ENCODE data around the gene STAT4.

STAT4 gene

GRCh38 chr2:191176305-191176704 is 25.5 kb upstream of the STAT4 start:
- no peak for DNase-seq (ENCODE audit: low read depth, low spot score)
- TF ChIP-seq CTCF (IDR thresholded peaks at IDR 0.05; ENCODE audit: low read depth, low read length), result no peak
- H3K4me3 ChIP-seq (ENCODE audit: low read depth, low read length), result no peak overlapping the region
- in situ Hi-C loops (cut with HindIII; ENCODE audit: low sequenced_read_pairs), result no loop called here

- in situ Hi-C loops (cut with HindIII; ENCODE audit: low sequenced_read_pairs), result loop anchor here (25.0 kb wide), 1 partner anchor 338 kb away; no protein-coding TSS in a partner anchor
- no peak for TF ChIP-seq CTCF (IDR thresholded peaks at IDR 0.05; ENCODE audit: low read depth, low read length)
- no peak overlapping the region for H3K4me3 ChIP-seq (ENCODE audit: low read depth, low read length)
- DNase-seq (ENCODE audit: low read depth, low spot score), result no peak
Measured at GRCh38 chr2:191174442-191174841, 23.6 kb upstream of the STAT4 start.

GRCh38 chr2:191173206-191173605 is 22.4 kb upstream of the STAT4 start:
- TF ChIP-seq CTCF (IDR thresholded peaks at IDR 0.05; ENCODE audit: low read depth, low read length), result no peak
- no peak overlapping the region for H3K4me3 ChIP-seq (ENCODE audit: low read depth, low read length)
- in situ Hi-C loops (cut with HindIII; ENCODE audit: low sequenced_read_pairs), result loop anchor here (25.0 kb wide), 1 partner anchor 339 kb away; no protein-coding TSS in a partner anchor
- no peak for DNase-seq (ENCODE audit: low read depth, low spot score)

GRCh38 chr2:191171708-191172355 is 21.0 kb upstream of the STAT4 start:
- no peak for TF ChIP-seq CTCF (IDR thresholded peaks at IDR 0.05; ENCODE audit: low read depth, low read length)
- in situ Hi-C loops (cut with HindIII; ENCODE audit: low sequenced_read_pairs), result loop anchor here (25.0 kb wide), 1 partner anchor 340 kb away; no protein-coding TSS in a partner anchor
- H3K4me3 ChIP-seq (ENCODE audit: low read depth, low read length), result no peak overlapping the region
- peak; percentile 92 for DNase-seq (ENCODE audit: low read depth, low spot score)

GRCh38 chr2:191171286-191171685 is 20.5 kb upstream of the STAT4 start:
- in situ Hi-C loops (cut with HindIII; ENCODE audit: low sequenced_read_pairs), result loop anchor here (25.0 kb wide), 1 partner anchor 341 kb away; no protein-coding TSS in a partner anchor
- no peak overlapping the region for H3K4me3 ChIP-seq (ENCODE audit: low read depth, low read length)
- no peak for TF ChIP-seq CTCF (IDR thresholded peaks at IDR 0.05; ENCODE audit: low read depth, low read length)
- DNase-seq (ENCODE audit: low read depth, low spot score), result peak; percentile 26

GRCh38 chr2:191170773-191171172 is 20.0 kb upstream of the STAT4 start:
- no peak for TF ChIP-seq CTCF (IDR thresholded peaks at IDR 0.05; ENCODE audit: low read depth, low read length)
- H3K4me3 ChIP-seq (ENCODE audit: low read depth, low read length), result no peak overlapping the region
- in situ Hi-C loops (cut with HindIII; ENCODE audit: low sequenced_read_pairs), result loop anchor here (25.0 kb wide), 1 partner anchor 342 kb away; no protein-coding TSS in a partner anchor
- no peak for DNase-seq (ENCODE audit: low read depth, low spot score)

All from astrocyte of the spinal cord (primary cell).